Measurements from ENCODE around the gene LRRC1.

DNA sequence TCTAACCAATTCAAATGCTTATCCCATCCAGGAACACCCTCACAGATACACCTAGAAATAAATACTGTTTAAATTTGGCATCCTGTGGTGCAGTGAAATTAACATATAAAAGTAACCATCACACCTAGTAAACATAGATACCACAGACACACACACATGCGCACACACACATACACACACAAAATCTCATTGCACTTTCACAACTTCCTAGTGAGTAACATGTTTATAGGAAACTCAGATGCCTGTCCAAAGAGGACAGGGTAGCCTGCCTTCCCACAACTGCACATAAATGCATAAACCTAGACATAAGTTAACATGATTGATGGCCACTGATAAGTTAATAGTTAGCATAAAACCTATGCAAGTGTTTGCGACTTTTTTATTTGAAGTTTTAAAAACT is 56.8 kb downstream of the LRRC1 start:
- TF ChIP-seq, protein P1, sequence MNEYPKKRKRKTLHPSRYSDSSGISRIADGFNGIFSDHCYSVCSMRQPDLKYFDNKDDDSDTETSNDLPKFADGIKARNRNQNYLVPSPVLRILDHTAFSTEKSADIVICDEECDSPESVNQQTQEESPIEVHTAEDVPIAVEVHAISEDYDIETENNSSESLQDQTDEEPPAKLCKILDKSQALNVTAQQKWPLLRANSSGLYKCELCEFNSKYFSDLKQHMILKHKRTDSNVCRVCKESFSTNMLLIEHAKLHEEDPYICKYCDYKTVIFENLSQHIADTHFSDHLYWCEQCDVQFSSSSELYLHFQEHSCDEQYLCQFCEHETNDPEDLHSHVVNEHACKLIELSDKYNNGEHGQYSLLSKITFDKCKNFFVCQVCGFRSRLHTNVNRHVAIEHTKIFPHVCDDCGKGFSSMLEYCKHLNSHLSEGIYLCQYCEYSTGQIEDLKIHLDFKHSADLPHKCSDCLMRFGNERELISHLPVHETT (tag by site-specific recombination; IDR thresholded peaks at IDR 0.05), result no peak
- no peak for TF ChIP-seq ZNF600 (tag by site-specific recombination; IDR thresholded peaks at IDR 0.05)
- TF ChIP-seq, protein P2, sequence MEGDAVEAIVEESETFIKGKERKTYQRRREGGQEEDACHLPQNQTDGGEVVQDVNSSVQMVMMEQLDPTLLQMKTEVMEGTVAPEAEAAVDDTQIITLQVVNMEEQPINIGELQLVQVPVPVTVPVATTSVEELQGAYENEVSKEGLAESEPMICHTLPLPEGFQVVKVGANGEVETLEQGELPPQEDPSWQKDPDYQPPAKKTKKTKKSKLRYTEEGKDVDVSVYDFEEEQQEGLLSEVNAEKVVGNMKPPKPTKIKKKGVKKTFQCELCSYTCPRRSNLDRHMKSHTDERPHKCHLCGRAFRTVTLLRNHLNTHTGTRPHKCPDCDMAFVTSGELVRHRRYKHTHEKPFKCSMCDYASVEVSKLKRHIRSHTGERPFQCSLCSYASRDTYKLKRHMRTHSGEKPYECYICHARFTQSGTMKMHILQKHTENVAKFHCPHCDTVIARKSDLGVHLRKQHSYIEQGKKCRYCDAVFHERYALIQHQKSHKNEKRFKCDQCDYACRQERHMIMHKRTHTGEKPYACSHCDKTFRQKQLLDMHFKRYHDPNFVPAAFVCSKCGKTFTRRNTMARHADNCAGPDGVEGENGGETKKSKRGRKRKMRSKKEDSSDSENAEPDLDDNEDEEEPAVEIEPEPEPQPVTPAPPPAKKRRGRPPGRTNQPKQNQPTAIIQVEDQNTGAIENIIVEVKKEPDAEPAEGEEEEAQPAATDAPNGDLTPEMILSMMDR (tag by site-specific recombination; IDR thresholded peaks at IDR 0.05), result no peak
- no peak for TF ChIP-seq GLIS2 (tag by site-specific recombination; IDR thresholded peaks at IDR 0.05)
- no peak for TF ChIP-seq ZNF561 (tag by site-specific recombination; IDR thresholded peaks at IDR 0.05; ENCODE audit: borderline replicate concordance)
- no peak for TF ChIP-seq ZNF660 (tag by site-specific recombination; IDR thresholded peaks at IDR 0.05)
- TF ChIP-seq, protein P3, sequence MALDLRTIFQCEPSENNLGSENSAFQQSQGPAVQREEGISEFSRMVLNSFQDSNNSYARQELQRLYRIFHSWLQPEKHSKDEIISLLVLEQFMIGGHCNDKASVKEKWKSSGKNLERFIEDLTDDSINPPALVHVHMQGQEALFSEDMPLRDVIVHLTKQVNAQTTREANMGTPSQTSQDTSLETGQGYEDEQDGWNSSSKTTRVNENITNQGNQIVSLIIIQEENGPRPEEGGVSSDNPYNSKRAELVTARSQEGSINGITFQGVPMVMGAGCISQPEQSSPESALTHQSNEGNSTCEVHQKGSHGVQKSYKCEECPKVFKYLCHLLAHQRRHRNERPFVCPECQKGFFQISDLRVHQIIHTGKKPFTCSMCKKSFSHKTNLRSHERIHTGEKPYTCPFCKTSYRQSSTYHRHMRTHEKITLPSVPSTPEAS (tag by site-specific recombination; IDR thresholded peaks at IDR 0.05), result no peak

Measured in HEK293 (cell line).